DMS79 treated with DMSO at 0.1 percent for 48 hours (cell line): ENCODE measurements around the gene SOS2.

ENCODE experiments used
- DNase-seq: peaks from one replicate; lab custom pipeline; 2025; lab: John Stamatoyannopoulos, UW

The SOS2 gene

GRCh38 chr14:50116181-50116956 is 115.0 kb downstream of the SOS2 start, which contains the start of gene VCPKMT:
VCPKMT (minus strand) TSS chr14:50116572; CDS start chr14:50116552, 20 bp downstream.
- DNase-seq = peak; percentile 99

DNA sequence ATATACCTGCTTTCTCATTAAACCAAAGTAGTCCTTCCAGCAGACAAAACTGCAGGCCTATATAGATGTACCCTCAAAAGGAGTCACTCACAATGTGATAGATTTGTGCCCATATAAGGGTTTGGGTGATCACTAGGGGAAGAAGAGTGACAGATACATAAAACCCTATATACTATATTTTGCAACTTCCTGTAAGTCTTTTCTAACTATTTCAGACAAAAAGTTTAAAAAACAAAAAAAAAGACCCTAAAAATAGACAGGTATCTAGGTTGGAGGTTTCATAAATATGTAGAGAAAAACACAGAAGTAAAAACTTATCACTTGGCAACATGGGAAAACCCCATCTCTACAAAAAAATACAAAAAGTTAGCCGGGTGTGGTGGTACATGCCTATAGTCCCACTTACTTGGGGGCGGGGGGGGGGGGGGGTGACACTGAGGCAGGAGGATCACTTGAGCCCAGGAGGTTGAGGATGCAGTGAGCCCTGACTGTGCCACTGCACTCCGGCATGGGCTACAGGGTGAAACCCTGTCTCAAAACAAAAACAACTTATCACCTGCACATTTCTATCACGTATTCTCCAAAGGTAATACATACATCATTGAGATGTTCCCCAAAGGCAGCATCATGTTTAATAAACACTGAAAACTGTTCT is 117.9 kb downstream of the SOS2 start:
- DNase-seq = no peak

DNA sequence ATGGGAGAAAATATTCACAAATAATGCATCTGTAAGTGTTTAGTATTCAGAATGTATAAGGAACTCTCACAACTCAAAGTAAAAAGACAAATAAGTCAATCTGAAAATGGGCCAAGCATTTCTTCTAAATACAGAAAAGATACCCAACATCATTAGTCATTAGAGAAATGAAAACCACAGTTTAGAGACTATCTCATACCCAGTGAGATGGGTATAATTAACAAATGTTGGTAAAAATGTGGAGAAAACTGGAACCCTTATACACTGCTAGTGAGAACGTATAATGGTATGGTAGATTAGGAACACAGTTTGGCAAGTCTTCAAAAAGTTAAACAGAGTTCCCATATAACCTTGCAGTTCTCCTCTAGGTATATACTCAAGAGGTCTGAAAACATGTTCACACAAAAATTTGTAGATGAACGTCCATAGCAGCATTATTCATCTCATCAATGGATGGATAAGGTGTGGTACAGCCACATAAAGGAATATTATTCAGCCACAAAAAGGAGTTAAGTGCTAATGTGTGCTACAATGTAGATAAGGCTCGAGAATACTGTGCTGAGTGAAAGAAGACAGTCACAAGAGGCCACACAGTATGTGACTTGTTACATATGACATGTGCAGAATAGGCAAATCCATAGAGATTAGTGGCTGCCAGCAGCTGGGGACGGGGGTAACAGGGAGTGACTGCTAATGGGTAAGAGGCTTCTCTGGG is 120.9 kb downstream of the SOS2 start:
- DNase-seq = no peak

DNA sequence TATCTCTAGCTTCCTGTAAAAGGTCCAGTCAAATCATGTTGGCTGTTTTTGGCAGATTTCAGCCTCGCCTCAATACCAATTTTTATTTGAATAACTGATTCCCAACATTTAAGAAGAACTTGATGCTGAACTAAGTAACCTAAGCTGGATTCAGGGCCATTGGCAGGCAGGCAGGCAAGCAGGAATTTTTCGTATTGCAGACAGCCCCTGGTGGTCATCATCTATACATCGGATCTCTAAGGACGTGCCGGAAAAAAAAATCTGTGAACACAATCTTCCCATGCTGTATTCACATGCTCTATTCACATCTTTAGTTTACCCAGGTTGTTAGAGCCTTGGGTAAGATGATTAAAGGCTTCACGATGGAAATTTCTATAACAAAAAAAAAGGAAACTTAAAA is 122.0 kb downstream of the SOS2 start:
- no peak for DNase-seq

GRCh38 chr14:50107850-50108249 is 123.5 kb downstream of the SOS2 start:
- DNase-seq = no peak

GRCh38 chr14:50106178-50106577 is 125.2 kb downstream of the SOS2 start:
- DNase-seq = no peak

DNA sequence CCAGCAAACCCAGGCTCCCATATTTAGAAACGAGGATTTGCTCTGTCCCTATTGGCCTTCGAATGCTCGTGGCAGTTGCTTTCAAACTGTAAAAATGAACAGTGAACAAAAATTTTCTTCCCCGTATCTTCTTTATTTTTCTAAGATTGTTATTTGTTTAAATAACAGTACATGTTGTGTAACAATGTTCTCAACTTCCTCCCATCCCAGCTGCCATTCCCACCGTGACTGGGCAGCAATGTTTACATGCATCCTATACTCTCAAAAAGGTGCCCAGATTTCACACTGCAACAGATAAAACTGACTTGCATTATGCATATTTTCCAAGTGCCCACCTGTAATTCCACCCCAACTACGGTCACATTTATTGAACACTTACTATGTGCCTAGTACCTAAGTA is 127.8 kb downstream of the SOS2 start:
- no peak for DNase-seq

- no peak for DNase-seq
Measured at GRCh38 chr14:50101417-50101816, 130.0 kb downstream of the SOS2 start.

DNA sequence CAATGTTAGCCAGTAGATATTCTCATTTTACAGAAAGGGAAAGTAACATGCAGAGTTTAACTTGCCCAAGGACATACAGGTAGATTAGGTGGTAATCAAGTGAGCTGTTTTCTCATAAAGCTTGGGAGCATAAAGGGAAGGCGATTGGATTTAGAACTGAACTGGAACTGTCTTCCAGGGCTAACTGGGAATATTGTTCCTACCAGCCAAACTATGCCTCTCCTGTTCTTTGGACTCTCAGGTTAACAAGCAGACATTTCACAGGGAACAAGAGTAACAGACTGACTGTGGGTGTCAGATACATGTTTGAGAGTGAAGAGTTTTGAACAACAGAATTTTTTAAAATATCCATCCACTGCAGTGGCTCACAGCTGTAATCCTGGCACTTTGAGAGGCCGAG is 130.6 kb downstream of the SOS2 start:
- no peak for DNase-seq

DNA sequence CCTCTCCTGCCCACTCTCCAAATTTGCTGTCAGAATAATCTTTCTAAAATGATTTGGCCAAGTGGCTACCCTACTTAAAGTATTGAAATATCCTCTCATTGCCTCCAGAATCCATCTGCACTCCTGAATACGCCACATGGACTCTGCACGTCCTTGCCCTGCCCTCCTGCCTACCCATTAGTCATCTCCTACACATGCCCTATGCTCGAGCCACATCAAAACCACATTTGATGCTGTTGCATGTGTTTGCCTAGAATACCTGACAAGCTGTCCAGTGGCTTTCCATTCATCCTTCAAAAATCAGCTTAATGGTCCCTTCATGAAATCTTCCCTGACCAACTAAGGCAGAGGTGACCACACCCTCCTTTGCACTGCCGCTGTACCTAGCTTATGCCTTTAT is 132.0 kb downstream of the SOS2 start:
- no peak for DNase-seq

DNA sequence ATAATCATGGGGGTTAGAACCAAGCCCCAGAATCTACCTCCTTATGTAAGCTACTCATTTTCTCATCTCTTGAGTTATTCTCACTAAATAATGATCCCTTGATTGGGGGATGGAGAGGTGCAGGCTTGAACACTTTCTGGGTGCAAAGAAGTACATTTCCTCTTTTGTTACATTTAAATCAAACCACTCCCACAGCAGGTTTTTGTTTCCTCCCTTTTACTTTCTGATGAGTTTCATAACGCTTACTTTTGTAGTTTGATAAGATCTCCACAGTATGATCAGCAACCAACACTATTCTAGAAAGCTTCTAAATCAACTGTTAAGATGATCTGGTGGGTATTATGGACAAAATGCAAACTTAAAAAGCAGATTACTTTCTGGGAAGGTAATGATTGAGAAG is 135.5 kb downstream of the SOS2 start:
- no peak for DNase-seq

DNA sequence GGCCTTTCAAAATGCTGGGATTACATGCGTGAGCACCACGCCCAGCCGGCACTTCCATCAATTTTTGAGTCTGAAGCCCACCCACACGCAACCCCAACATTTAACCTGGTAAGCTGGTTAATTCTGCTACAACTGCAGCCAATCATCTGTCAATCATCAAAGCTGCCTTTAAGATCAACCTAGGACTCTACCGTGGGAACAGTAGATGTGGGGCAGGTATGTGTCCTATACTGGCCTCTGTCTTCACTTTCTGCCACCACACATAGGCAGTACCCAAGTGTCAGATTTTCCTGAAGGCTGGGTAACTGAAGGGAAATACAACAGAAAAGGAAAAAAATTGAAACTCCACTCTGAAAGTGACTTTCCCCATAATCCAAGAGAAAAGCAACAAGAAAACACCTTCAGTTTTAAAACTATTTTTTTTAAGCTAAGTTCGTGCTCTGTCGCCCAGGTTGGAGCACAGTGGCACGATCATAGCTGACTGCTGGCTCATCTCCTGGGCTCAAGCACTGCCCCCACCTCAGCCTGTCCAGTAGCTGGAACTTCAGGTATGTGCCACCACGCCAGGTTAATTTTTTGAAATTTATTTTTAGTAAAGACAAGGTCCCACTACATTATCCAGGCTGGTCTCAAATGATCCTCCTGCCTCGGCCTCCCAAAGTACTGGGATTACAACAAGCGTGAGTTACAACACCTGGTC is 137.2 kb downstream of the SOS2 start:
- no peak for DNase-seq

DNA sequence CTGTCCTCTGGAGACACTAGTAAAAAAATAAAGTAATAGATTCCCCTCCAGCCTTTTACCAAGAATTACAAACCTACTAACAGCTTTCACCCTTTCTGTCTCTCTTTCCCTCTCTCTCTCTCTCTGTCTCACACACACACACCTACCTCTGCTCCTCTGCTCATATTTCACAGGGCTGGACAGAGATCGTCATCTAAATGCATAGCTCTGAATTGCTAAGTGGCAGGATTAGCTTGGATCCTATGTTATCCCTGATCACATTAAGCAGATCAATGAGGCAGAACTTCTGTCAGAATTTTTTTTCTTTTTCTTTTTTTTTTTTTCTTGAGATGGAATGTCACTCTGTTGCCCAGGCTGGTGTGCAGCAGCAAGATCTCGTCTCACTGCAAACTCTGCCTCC is 137.9 kb downstream of the SOS2 start:
- no peak for DNase-seq

DNA sequence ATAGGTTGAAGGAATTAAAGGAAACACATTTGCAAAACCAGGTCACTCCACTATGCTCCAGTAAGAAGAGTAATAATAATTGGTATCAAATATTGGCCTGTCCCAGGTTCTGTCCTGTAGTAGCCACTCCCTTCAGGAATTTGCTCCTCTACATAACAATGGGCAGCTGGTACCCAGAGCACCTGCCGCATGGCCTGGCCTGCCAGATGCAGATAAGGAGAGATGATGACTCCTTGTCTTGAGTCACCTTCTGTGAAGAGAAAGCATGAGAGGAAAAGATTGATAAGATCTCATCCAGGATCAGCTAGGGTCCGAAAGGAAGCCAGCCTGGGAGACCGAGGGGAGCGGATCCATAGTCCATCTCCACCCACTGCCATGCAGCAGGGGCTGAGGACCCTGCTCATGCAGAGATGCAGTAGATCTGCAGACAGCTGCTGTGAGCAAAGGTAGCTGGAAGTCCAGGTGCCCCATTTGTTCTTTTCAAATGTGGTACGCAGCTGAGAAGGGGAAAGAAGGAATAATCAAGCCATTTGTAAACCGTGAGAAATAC is 139.3 kb downstream of the SOS2 start:
- DNase-seq = no peak

DNA sequence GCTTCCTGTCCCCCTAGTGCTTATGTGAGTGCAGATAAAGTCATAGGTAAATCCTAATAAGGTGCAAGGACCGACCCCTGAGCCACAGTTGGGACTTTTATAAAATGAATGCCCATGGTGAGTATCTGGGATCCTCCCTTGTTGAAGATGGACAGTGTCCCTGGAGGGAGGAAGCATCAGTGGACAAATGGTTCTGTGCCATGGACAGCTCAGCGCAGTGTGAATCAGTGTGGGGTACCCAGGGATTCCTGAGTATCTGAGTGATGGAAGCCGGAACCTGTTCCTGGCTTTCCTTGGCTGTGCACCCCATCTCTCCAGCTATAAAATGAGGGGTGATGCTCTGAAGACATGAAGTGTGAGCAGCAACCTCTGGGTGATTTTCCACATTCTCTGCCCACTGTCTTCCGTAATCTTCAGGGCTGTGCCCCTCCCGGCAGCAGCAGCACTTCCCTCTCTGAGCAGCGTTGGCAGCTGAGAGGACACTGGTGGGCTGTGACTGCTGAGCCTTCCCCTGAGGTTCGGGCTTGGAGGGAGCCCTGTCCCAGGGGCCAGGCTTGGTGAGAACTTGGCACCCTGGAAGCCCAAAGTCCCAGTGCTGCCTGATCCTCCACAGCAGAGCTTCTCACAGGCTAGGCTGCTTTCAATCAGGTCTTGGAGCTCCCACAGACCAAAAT is 140.0 kb downstream of the SOS2 start:
- DNase-seq = no peak

DNA sequence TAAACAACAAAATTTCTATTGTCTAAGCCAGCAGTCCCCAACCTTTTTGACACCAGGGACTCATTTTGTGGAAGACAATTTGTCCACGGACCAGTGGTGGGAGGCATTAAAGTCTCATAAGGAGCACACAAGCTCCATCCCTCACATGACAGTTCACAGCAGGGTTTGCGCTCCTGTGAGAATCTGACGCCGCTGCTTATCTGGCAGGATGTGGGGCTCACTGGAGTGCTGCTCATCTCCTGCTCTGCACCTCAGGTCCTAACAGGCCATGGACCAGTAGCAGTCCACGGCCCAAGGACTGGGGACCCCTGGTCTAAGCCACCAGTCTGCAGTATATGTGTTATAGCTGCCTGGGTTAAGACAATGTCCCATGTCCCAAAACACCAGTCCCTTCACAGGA is 142.2 kb downstream of the SOS2 start:
- DNase-seq = no peak

DNA sequence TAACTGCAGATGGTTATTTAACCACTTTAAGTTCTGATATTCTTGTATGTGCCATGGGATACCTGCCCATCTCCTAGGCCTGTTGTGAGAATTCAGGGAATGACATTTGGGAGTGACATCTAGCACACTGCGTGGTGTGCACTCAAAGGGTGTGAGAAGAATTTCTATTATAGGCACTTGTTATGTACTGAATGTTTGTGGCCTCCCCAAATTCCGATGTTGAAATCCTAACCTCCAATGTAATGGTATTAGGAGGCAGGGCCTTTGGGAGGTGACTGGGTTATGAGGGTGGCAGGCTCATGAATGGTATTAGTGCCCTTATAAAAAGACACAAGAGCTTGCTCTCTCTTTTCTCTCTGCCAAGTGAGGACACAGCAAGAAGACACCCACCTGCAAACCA is 142.6 kb downstream of the SOS2 start:
- DNase-seq = no peak

DNA sequence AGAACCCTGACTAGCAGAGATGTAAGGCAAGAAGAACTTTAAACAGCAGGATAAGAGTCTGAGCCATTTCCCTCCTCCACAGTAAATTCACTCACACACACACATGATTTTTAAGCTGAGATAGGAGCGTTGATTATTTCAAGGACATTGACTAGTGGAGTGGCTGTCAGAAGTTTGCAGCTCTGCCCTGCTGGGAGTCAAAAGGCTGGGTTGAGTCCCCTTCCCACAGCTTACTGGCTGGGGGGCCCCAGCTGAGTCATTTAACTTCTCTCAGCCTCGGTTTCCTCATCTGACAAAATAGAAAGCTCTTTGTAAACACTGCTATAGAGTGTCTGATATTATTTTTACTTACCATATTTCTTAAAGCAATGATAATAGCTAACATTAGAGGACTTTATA is 143.3 kb downstream of the SOS2 start:
- DNase-seq = no peak

- no peak for DNase-seq
Measured at GRCh38 chr14:50087341-50088116, 143.8 kb downstream of the SOS2 start.

DNA sequence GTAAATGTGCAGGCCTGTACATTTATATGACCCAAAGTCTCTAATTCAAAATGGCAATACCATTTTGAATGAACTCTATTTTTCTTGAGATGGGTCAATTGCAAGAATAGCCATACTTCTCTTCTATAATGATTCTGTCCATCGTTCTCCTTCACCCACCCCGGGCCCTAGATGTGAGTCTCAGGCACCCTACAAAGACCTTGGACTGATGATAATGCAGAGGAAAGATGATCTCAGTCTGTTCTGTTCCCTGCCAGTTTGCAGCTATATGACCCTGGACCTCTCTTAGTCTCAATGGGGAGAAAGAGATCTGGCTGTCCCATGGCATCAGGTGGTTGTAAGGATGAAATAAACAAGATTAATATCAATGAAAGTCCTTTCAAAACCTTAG is 145.1 kb downstream of the SOS2 start:
- DNase-seq = no peak
